Urinary bladder (tissue), 4 donors: ENCODE data around the gene ACTN4. TPM values are rescaled to one million over a fixed set of nuclear protein-coding genes. Genes with fewer than 3 reads are reported as not detected.
"Not testable (repeated sequence)": the region's sequence is repeated elsewhere in the genome, so short reads cannot be mapped to it uniquely, and the experiment has no call there.

Experiments
- DNase-seq: peaks from one replicate; pipeline ENCODE4 v3.0.0-alpha.2; 2015; ENCODE audit errors: extremely low spot score
- H3K27ac ChIP-seq: one replicate; pipeline ENCODE4 v1.5.1; 2013; ENCODE audit warnings: low read depth, mild to moderate bottlenecking, moderate library complexity
- H3K36me3 ChIP-seq: one replicate; pipeline ENCODE4 v1.6.1; 2013; ENCODE audit warnings: mild to moderate bottlenecking, moderate library complexity; ENCODE audit not compliant: insufficient read depth
- H3K4me1 ChIP-seq: one replicate; pipeline ENCODE4 v1.6.1; 2013; ENCODE audit warnings: mild to moderate bottlenecking, moderate library complexity; ENCODE audit not compliant: insufficient read depth
- H3K4me3 ChIP-seq: one replicate; pipeline ENCODE4 v1.5.1; 2013; ENCODE audit warnings: low read depth, low read length
- WGBS: extraction: QIAGEN DNeasy Blood & Tissue Kit; methylation state at CpG from one replicate; pipeline ENCODE4 v1.1.7; 2013; 5-methylcytosine and 5-hydroxymethylcytosine counted together
- polyA plus RNA-seq: library from polyadenylated mRNA; stranded (reverse); fragments of 200-250 nt; gene quantifications from one replicate; pipeline ENCODE4 v1.2.3, GENCODE V29; 2013
- total RNA-seq: library from RNA; depleted of rRNA; stranded (reverse); fragments of >200 nt; gene quantifications from one replicate; pipeline ENCODE4 v1.2.3, GENCODE V29; 2014
- donor health status: healthy with polysubstance abuse.
- donor health status: healthy.

ACTN4 gene
- total and polyA plus RNA-seq, 2 donors: 140 to 304 TPM

DNA sequence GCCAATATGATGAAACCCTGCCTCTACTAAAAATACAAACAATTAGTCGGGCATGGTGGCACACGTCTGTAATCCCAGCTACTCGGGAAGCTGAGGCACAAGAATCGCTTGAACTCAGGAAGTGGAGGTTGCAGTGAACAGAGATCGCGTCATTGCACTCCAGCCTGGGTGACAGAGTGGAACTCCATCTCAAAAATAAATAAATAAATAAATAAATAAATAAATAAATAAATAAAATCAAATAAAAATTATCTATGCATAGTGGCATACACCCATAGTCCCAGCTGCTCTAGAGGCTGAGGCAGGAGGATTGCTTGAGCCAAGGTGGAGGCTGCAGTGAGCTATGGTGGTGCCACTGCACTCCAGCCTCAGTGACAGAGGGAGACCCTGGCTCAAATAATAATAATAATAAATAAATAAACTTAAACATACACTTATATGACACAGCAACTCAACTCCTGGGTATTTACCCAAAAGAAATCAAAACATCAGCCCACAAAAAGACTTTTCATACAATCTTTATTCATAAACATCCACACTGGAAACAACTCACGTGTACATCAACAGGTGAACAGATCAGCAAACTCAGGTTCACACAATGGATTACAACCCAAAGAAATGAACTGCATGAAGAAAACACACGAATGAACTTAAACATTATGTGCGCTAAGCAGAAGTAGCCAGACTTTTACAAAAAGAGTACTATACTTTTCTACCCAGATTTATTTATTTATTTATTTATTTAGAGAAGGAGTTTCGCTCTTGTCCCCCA, 119.0 kb downstream of the ACTN4 start:
- no peaks in the 10 kb centered on the region for H3K36me3 ChIP-seq
- 86% methylated on average over 10 of the region's 10 CpGs for WGBS
- no peak overlapping the region for H3K4me3 ChIP-seq
- DNase-seq: no peak
- no peak overlapping the region for H3K27ac ChIP-seq
- H3K4me1 ChIP-seq: no peaks in the 10 kb centered on the region

DNA sequence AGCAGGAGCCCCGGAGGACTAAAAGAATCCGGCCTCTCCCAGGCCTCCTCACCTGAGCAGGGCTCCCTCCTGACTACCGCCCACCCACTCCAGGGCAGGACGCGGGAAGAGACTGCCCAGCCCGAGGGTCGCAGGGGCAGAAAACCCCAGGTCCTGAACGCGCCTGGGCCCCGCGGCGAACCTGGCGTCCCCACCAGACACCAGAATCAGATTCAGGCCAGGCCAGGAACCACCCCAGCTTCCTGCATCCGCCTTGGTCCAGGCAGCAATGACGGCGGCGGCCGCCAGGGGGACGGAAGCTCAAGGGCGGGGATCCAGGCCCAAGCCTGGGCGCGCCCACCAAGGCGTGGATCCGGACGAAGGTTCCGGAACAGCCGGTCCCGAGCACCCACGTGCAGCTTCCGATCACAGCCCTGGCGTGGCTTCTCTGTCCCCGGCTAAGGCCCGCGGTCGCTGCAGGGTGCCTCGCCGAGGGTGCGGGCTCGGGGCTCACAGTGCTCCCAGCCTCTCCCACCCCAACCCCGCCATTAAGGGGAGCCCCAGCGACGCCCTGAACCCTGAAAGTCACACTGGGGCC, 122.3 kb downstream of the ACTN4 start:
- H3K36me3 ChIP-seq: no peaks in the 10 kb centered on the region
- H3K4me3 ChIP-seq: no peak overlapping the region
- no peak for DNase-seq
- 11% methylated on average over 42 of the region's 42 CpGs for WGBS
- H3K27ac ChIP-seq: no peak overlapping the region
- no peaks in the 10 kb centered on the region for H3K4me1 ChIP-seq

DNA sequence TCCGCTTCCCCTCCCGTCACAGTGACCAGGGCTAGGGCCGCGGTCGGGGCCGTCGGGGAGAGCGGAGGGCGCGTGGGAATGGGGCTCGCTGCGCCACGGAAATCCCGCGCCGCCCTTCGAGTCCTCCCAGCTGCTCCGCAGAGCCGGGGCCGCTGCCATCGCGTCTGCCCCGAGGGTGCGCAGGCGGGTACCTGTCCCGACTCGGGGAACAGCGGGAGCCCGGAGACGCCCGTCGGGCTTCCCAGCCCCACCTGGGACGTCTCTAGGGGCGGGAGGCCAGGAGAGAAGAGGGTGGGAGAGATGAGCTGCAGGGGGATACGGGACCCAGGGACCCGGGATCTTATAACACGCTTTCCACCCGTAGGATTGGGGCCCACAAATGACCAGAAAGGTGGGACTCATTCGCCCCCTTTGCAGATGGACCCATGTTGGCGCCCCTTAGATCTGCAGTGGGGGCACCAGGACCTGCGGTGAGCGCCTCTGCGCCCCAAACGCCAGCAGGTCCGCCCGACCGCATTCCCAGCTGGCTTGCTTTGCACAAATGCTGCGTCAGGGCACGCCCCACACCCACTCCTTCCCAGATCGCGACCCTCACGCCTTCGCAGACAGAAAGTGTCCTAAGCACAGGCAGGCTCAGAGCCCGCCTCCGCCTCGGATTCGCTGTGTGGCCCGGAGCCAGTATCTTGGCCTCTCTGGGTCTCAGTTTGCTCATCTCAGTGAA, 122.9 kb downstream of the ACTN4 start:
- DNase-seq, H3K4me3 ChIP-seq, H3K4me1 ChIP-seq, H3K27ac ChIP-seq, H3K36me3 ChIP-seq: not testable (repeated sequence)
- 3% methylated on average over 26 of the region's 58 CpGs for WGBS

DNA sequence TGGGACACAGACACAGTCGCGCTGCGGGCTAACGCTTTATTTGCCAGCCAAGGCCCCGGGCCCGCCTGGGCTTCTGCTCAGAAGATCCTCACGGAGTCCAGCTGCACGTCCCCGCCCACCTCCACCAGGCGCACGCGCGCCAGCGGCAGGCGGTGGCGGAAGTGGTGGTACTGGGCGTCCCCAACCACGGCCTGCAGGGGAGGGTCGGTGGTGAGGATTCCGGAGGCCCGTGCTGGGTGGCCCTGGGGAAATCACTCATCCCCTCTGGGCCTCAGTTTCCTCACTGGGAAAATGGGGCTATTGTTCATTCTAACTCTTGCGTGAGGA, 123.5 kb downstream of the ACTN4 start:
- not testable (repeated sequence) for DNase-seq, H3K4me3 ChIP-seq, H3K27ac ChIP-seq, H3K36me3 ChIP-seq, H3K4me1 ChIP-seq
- WGBS: 12% methylated on average over 1 of the region's 22 CpGs

DNA sequence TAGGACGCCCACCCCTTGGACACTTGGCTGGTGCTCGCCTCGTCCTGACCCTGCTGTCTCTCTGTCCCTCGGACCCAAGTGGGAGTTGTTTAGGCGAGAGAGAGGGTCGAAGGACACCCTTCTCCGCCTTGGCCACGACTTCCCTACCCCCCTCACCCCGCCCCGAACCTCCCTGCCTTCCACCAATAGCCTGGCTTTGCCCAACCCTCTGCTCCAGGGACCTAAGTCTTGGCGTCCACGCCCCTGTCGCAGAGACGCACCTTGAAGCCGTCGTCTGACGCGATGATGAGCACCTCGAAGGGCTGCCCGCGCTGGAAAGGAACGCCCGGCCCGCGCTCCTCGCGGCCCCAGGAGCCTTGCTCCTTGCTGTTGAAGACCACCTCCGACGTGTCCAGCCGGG, 124.1 kb downstream of the ACTN4 start:
- WGBS: 40% methylated on average over 5 of the region's 30 CpGs
- not testable (repeated sequence) for H3K4me3 ChIP-seq, H3K27ac ChIP-seq, H3K4me1 ChIP-seq, DNase-seq, H3K36me3 ChIP-seq

DNA sequence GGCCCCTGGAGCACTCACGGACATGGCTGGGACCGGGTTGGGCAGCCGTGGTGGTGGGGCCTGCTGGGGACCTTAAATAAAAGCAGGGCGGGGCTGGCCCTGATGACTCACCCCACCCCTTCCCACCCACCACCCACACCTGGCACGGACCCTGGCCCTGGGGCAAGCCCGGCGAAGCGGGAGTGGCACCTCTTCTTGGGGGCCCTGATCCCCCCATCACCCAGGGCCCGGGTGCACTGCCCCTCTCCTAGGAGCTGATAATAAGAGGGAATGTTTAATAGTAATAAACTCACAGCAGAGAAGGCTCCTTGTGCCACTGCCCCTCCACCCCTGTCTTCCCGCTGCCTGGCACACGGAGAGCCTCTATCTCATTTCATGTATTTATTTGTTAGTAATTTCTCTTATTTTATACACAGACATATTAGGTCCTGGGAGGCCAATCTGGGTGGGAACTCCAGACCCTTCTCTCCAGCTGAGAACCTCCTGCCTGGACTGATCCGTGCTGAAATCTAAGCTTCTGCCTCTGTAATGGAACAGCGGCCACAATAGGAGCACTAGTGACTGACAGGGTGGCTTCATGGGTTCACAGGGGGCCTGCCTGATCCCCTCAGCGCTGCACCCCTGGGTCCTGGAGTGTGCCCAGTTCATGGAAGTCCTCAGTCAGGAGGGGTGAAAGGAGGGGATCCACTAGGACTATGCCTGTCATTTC, 126.2 kb downstream of the ACTN4 start, which contains the start of gene LGALS7:
Gene LGALS7 (minus strand): TSS at position 49 of the 709 bp plus-strand sequence. CDS start 25 bp downstream, at position 24.
- H3K4me3 ChIP-seq: no peak within 1 kb of the TSS
- no peak within 1 kb of the TSS for H3K27ac ChIP-seq
- no peak for DNase-seq
- H3K4me1 ChIP-seq: no peaks in the 10 kb centered on the region
- 70% methylated on average over 10 of the region's 14 CpGs for WGBS
- H3K36me3 ChIP-seq: no peaks in the 10 kb centered on the region

DNA sequence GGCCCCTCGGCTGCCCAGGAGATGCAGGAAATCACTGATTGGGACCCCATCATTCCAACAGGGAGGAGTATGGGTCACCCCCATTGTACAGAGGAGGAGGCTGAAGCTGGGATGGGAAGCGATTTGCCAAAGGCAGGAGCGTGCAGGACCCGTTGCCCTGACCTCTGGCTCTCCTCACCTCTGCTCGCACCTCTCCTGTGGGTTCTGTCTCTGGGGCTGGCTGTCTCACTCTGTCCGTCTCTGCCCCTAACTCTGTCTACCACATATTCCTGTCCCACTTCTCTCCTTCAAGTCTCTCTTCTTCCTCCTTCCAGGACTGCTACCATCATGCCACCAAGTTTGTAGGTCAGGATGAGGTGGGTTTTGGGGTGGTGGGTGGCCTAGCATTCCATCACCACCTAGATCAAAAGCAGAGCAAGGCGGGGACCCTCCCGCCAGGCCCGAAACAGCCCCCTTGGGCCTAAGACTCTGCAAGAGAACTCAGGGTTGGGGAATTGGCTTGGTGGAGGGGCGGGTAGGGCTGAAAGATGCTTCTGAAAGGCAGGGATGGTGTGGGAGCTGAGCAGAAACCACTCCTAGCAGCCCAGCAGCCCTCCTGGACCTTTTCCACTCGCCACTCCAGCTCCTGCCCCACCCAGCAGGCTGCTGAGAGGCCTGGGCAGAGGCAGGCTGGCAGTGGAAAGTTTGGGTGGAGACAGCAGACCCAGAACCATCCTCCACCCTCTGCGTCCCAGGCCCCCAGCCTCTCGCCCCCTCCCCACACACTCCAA, 126.9 kb downstream of the ACTN4 start:
- Histone ChIP-seq H3K4me1 (no peaks in the 10 kb centered on the region), H3K4me3 (no peak overlapping the region), H3K27ac (no peak overlapping the region), H3K36me3 (no peaks in the 10 kb centered on the region)
- WGBS: 81% methylated on average over 13 of the region's 13 CpGs
- no peak for DNase-seq

DNA sequence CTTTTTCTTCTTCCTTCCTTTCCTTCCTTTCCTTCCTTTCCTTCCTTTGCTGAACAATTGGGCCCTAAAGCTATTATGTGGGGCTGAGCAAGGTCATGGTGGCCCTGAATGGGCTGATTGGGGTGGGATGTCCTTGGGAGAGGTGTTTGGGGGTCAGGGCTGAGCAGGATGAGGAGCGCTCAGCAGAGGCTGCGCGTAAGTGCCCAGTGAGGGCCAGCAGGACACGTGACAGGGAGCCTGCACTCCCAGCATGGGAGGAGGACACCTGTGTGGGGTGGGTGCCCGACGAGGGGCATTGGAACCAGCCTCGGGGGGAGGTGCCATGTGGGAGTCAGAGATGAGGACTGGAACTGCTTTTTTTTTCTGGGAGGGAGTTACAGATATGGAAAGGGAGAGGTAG, 131.3 kb downstream of the ACTN4 start:
- no peak overlapping the region for H3K27ac ChIP-seq
- no peaks in the 10 kb centered on the region for H3K4me1 ChIP-seq
- H3K36me3 ChIP-seq: no peaks in the 10 kb centered on the region
- no peak for DNase-seq
- no peak overlapping the region for H3K4me3 ChIP-seq
- 55% methylated on average over 7 of the region's 7 CpGs for WGBS

DNA sequence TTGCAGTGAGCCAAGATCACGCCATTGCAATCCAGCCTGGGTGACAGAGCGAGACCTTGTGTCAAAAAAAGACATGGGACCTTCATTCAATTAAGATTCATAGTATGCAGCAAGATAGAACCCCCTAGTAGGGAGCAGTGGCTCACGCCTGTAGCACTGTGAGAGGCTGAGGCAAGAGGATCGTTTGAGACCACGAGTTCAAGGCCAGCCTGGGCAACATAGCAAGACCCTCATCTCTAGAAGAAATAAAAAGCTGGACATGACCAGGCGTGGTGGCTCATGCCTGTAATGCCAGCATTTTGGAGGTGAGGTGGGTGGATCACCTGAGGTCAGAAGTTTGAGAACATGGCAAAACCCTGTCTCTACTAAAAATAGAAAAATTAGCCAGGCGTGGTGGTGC, 133.0 kb downstream of the ACTN4 start:
- Histone ChIP-seq H3K4me1 (no peaks in the 10 kb centered on the region), H3K4me3 (no peak overlapping the region), H3K27ac (no peak overlapping the region), H3K36me3 (no peaks in the 10 kb centered on the region)
- DNase-seq: no peak
- 86% methylated on average over 7 of the region's 7 CpGs for whole genome bisulfite sequencing

DNA sequence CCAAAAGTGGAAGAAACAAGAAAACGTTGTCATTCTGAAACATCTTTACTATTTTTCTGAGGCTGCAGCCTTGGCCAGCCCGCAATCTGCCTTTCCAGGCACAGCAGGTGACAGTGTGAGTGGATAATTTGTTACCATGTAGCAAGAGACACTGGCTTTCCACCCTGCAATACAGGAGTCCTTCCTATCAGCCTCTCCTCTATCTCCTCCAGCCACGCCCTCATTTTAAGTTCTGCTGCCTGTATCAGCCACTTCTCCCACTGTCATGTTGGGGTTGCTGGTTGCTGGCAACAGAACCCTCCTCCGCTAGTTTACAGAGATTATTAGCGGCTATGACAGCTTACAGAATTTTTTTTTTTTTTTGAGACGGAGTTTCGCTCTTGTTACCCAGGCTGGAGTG, 133.6 kb downstream of the ACTN4 start:
- H3K4me1 ChIP-seq: no peaks in the 10 kb centered on the region
- 70% methylated on average over 7 of the region's 7 CpGs for WGBS
- no peak for DNase-seq
- no peaks in the 10 kb centered on the region for H3K36me3 ChIP-seq
- no peak overlapping the region for H3K27ac ChIP-seq
- H3K4me3 ChIP-seq: no peak overlapping the region
